NB4 (cell line): ENCODE results near the gene B4GALT5.
"Not testable (repeated sequence)": the region's sequence is repeated elsewhere in the genome, so short reads cannot be mapped to it uniquely, and the experiment has no call there.

Source experiments
- DNase-seq: peaks from one replicate; pipeline ENCODE4 v3.0.0; 2010; ENCODE audit warnings: low read depth
- H3K4me3 ChIP-seq: one replicate; pipeline ENCODE4 v1.5.1; 2011; ENCODE audit warnings: mild to moderate bottlenecking, low read depth, low read length, moderate library complexity
- MYC ChIP-seq: IDR thresholded peaks from 2 replicates; pipeline ENCODE4 v1.6.1; 2011; ENCODE audit warnings: low read depth, low read length
- POLR2A ChIP-seq: IDR thresholded peaks from 2 replicates; pipeline ENCODE4 v1.6.1; 2011; ENCODE audit warnings: mild to moderate bottlenecking; ENCODE audit not compliant: insufficient read length; ENCODE audit errors: extremely low read depth
- TF ChIP-seq, protein P1 (sequence below): IDR thresholded peaks from 2 replicates; pipeline ENCODE4 v1.6.1; 2011; ENCODE audit warnings: low read depth, low read length
- TF ChIP-seq, protein P2 (sequence below): IDR thresholded peaks from one replicate; pipeline ENCODE4 v1.5.1; 2012; ENCODE audit warnings: low read depth, low read length

The B4GALT5 gene

DNA sequence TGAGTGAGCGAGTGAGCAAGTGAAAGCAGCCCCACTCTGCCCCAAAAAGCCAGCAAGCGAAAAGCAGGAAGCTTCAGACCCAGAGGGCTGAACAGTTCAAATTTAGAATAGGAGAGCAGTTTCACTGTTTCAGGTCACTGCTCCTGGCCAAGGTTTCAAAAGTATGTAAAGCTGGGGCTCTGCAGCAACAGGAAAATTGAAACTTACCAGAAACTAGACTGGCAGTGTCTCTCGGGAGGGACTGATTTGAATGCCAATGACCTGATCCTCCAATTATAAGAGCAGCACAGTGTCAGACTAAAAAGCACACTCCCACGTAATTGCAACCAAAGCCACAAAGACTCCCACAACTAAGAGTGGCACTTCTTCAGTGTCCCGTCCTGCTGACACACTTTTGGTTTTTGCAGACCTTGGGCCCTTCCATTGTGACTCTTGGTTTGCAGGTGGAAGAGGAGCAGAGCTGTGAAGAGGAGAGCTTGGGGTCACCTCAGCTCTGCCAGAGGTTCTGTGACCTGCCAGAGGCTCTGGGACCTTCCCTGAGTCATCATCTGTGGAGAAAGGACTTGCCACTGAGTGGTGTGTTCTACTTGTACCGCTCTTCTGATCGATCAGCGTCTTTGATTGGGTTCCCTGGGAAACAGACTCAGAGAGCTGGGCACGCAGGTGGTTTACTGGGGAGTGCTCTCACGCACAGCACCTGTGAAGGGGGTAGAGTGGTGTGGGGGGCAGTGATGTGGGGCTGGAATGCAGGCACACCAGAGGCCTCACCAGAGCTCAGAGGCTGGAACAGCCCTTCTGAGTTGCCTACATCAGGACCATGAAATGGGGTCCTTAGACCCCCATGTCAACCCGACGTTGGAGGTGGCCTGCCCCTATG, 93.1 kb downstream of the B4GALT5 start:
- DNase-seq: peak; percentile 75
- TF ChIP-seq MYC (no peak), POLR2A (no peak)
- TF ChIP-seq, protein P1, sequence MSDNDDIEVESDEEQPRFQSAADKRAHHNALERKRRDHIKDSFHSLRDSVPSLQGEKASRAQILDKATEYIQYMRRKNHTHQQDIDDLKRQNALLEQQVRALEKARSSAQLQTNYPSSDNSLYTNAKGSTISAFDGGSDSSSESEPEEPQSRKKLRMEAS: no peak
- TF ChIP-seq, protein P2, sequence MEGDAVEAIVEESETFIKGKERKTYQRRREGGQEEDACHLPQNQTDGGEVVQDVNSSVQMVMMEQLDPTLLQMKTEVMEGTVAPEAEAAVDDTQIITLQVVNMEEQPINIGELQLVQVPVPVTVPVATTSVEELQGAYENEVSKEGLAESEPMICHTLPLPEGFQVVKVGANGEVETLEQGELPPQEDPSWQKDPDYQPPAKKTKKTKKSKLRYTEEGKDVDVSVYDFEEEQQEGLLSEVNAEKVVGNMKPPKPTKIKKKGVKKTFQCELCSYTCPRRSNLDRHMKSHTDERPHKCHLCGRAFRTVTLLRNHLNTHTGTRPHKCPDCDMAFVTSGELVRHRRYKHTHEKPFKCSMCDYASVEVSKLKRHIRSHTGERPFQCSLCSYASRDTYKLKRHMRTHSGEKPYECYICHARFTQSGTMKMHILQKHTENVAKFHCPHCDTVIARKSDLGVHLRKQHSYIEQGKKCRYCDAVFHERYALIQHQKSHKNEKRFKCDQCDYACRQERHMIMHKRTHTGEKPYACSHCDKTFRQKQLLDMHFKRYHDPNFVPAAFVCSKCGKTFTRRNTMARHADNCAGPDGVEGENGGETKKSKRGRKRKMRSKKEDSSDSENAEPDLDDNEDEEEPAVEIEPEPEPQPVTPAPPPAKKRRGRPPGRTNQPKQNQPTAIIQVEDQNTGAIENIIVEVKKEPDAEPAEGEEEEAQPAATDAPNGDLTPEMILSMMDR: no peak
- H3K4me3 ChIP-seq: no peak overlapping the region

DNA sequence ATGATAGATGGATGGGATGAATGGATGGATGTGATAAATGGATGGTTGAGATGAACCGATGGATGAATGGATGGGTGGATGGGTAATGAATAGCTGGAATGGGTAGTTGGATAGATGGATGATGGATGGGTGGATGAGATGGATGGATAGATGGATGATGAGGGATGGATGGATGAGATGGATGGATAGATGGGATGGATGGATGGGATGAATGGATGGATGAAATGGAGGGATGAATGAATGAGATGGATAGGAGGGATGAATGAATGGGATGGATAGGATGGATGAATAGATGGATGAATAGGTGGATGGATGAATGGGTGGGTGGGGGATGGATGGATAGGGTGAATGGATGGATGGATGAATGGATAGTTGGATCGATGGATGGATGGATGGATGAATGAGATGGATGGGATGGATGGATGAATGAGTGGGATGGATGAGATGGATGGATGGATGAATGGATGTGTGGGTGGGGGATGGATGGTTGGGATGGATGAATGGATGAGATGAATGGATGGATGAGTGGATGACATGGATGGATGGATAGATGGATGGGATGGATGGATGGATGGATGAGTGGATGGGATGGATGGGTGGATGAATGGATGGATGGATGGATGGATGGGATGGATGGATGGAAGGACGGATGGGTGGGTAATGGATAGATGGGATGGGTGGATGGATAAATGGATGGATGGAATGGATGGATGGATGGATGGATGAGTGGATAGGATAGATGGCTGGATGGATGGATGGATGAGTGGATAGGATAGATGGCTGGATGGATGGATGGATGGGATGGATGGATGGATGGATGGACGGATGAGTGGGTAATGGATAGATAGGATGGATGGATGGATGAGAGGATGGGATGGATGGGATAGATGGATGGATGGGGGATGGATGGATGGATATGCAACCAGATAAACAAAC, 94.3 kb downstream of the B4GALT5 start:
- no peak for DNase-seq
- H3K4me3 ChIP-seq: no peak overlapping the region
- TF ChIP-seq POLR2A: no peak
- TF ChIP-seq, protein P2: no peak
- TF ChIP-seq, protein P1: no peak
- TF ChIP-seq MYC: no peak

DNA sequence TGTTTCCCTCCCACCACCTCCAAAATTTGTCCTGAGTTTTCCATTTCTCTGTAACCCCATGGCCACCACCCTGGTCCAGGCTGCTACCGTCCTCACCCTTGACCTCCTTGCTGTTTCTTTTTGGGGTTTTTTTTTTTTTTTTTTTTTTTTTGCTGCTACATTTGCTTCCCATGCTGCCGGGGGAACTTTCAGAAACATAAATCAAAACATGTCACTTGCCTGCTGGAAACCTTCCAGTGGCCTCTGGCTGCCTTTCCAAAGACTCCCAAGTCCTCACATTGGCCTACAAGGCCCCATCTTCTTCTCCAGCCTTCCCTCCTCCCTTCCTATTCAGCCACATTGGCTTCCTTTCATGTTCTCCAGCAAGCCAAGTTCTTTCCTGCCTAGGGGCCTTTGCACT, 95.4 kb downstream of the B4GALT5 start:
- TF ChIP-seq, protein P1: no peak
- TF ChIP-seq MYC: no peak
- no peak for TF ChIP-seq POLR2A
- TF ChIP-seq, protein P2: no peak

DNA sequence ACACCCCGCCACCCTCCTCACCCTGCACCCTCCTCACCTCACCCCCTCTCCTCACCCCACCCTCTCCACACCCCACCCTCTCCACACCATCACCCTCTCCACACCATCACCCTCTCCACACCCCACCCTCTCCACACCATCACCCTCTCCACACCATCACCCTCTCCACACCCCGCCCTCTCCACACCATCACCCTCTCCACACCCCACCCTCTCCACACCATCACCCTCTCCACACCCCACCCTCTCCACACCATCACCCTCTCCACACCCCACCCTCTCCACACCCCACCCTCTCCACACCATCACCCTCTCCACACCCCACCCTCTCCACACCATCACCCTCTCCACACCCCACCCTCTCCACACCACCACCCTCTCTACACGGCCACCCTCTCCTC, 96.3 kb downstream of the B4GALT5 start:
- DNase-seq: peak; percentile 45
- H3K4me3 ChIP-seq: not testable (repeated sequence)

More for the DNA sequence above, 95.4 kb downstream of the B4GALT5 start:
- no peak overlapping the region for H3K4me3 ChIP-seq
- no peak for DNase-seq

- H3K4me3 ChIP-seq: no peak overlapping the region
- DNase-seq: peak; percentile 29
- TF ChIP-seq, protein P2: no peak
- no peak for TF ChIP-seq POLR2A
- no peak for TF ChIP-seq MYC
- TF ChIP-seq, protein P1: no peak
Measured at GRCh38 chr20:49616154-49617007, 97.3 kb downstream of the B4GALT5 start.
